Stomach (tissue), 4 donors: ENCODE measurements around the gene CYP2A6.
A peak's percentile ranks its signal among the peaks of the same experiment; 100 is the strongest.

ENCODE experiments used
- EP300 ChIP-seq: sonication (generic); formaldehyde crosslinking; IDR thresholded peaks from one replicate; pipeline ENCODE4 v1.6.1; 2017; ENCODE audit warnings: antibody characterized with exemption
- POLR2A ChIP-seq, 4 donors: fragments of 450-650 bp; IDR thresholded peaks; one replicate each; pipeline ENCODE4 v1.6.1; 2016; ENCODE audit warnings: antibody characterized with exemption in 4 of 4, control low read depth in 2 of 4, mild to moderate bottlenecking in 1 of 4, moderate library complexity in 1 of 4
- POLR2AphosphoS5 ChIP-seq, 3 donors: sonication (generic); formaldehyde crosslinking; IDR thresholded peaks; one replicate each; pipeline ENCODE4 v1.6.1; 2016; ENCODE audit warnings: antibody characterized with exemption in 3 of 3
- TF ChIP-seq, protein P1 (sequence below), 7 experiments: fragments of 450-650 bp in 4 of 7; fragments of 200-600 bp in 3 of 7; sonication (generic) in 3 of 7; IDR thresholded peaks; one replicate each; pipeline ENCODE4 v1.5.1; 2016 to 2019; ENCODE audit warnings: antibody characterized with exemption in 7 of 7, control low read depth in 2 of 7, mild to moderate bottlenecking in 1 of 7

DNA sequence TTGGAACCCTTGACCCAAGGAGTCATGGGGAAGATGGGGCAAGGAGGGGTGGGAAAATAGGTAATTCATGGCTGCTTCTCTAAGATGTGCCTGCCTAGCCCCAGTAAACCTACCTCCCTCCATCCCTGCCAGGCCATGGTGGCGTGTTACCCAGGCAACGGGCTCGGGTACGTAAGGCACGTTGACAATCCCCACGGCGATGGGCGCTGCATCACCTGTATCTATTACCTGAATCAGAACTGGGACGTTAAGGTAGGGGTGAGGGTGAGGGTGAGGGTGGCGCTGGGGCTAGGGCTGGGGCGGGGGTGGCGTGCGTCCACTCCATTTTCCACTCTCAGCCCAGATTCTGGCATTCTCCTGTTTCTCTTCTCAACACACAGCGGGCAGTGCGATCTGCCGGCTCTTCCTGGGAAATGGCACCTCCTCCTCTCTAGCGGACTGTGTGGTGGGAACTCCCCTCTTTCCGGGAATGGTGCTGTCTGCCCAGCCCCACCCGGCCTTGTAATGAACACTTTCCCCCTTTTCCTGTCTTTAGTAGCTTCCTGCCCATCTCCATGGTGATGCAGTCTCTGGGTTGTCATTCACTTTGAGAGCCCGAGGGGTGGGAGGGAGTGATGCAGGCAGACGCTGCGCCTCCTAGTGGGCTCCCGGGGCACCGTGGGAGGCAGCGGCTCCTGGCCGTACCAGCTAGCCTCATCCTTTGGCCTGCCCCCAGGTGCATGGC lies 43.7 kb downstream of the CYP2A6 start:
- TF ChIP-seq, protein P1, sequence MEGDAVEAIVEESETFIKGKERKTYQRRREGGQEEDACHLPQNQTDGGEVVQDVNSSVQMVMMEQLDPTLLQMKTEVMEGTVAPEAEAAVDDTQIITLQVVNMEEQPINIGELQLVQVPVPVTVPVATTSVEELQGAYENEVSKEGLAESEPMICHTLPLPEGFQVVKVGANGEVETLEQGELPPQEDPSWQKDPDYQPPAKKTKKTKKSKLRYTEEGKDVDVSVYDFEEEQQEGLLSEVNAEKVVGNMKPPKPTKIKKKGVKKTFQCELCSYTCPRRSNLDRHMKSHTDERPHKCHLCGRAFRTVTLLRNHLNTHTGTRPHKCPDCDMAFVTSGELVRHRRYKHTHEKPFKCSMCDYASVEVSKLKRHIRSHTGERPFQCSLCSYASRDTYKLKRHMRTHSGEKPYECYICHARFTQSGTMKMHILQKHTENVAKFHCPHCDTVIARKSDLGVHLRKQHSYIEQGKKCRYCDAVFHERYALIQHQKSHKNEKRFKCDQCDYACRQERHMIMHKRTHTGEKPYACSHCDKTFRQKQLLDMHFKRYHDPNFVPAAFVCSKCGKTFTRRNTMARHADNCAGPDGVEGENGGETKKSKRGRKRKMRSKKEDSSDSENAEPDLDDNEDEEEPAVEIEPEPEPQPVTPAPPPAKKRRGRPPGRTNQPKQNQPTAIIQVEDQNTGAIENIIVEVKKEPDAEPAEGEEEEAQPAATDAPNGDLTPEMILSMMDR (IDR thresholded peaks at IDR 0.05), result peak in 5 of 7 experiments; percentile 58 to 88 (median 82)
- TF ChIP-seq POLR2AphosphoS5 (IDR thresholded peaks at IDR 0.05), result peak in 2 of 3 donors; percentile 61 to 76
- TF ChIP-seq POLR2A (IDR thresholded peaks at IDR 0.05), result no peak
- no peak for TF ChIP-seq EP300
